GM21515 (cell line): Measurements from ENCODE around the gene ATP6V1C2.

Source experiments
- ATAC-seq: cut with Tn5 transposase; IDR thresholded peaks from one replicate; pipeline ENCODE4 v1.9.1; 2021; ENCODE audit not compliant: unreplicated experiment

The ATP6V1C2 gene

DNA sequence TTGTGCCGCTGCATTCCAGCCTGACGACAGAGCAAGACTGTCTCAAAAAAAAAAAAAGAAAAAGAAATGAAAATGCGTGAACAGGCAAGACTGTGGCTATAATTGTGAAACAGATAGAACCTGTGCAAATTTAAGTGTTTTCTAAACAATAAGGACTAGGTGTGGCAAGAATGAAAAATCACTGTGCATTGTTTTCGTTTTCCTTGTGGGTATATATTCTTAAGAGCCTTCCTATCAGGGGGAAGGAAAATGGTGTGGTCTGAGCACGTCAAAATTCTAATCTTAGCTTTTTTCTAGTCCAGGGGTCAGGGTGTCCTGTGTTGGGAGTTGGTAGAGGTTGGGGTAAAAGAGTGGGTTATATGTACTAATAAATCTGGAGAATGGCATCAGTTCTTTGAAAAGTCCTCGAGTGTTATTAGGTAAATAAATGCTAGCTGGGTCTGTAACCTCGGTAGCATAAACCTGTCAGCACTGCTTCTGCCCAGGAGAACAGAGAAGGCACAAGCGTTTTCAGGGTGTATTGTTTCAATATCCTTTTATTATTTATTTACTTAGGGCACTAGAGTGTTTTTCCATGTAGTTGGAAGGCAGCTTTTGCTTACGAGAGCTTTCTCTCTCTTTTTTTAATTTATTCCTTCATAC, 11.6 kb downstream of the ATP6V1C2 start:
- no peak for ATAC-seq

- ATAC-seq = no peak
These were observed 12.1 kb downstream of the ATP6V1C2 start for GRCh38 chr2:10733566-10733925.

GRCh38 chr2:10733980-10734379, 12.6 kb downstream of the ATP6V1C2 start:
- ATAC-seq = no peak

DNA sequence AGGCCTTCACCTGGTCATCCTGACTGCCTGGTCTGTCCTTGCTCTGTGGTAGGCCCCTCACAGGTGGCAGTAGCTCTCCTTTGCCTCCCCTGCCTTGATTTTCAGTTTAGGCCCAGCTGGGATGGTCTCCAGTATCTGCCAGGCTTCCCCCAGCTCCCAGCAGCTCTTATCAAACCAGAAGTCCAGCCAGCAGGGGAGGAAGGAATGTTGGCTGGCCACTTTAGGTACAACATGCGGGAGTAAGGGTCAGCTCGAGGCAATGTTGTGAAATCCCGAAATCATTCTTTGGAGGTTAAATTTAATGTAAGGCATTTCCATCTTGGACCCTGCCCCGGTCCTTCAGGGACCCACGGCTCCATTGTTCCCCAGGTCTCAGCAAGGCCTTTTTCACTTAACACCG, 16.8 kb downstream of the ATP6V1C2 start:
- no peak for ATAC-seq

- no peak for ATAC-seq
These were observed 18.8 kb downstream of the ATP6V1C2 start for GRCh38 chr2:10740226-10740625.

DNA sequence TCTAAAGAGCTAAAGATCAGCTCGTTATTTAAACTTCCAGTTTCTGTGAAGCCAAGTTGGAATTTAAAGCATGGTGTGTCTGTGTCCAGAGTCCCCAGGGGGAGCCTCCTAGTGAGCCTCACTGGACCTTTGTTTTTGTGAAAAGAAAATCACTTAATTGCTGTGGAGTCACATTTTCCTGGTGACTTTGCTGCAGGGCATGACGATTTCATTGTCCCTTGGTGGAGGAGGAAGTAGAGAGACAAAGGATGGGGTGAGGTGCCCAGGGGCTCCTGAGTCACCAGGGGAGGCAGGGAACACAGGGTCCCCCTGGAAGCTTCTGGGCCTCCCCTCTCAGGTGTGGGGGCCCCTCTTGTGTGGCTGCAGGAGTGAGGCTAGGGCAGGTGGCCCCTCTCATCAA, 19.7 kb downstream of the ATP6V1C2 start:
- no peak for ATAC-seq

DNA sequence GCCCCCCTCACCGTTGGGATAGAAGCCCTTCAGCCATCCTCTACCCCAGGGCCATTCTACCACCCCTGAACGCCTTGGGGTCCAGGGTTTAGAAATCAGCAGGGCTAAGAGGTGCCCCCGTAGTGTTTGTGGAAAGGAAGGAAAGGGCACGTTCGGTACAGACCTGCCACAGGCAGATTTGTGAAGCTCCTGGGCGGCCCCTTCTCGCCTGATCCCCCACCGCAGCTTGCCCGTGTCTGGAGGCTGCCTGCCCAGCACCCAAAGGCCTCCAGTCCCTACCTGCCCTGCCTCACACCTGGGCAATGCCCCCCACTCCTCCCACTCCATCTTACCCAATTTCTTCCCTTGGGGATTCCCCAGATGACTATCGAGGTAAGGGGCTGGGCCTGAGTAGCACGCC, 21.2 kb downstream of the ATP6V1C2 start:
- no peak for ATAC-seq

DNA sequence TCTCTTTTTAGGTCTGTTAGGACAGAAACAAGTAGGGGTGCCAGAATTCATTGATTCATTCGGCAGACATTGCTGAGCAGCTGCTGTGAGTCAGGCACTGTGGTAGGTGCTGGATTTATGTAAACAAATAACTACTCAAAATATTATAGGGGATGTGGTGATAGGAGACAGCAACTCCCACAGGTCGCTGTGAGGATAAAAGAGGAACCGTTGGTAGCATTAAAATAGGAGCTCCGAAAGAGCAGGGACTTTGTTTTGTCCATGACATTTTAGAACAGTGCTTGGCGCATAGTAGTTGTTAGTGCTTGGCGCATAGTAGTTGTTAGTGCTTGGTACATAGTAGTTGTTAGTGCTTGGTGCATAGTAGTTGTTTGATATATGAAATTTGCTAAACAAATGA, 29.2 kb downstream of the ATP6V1C2 start:
- ATAC-seq = no peak

- no peak for ATAC-seq
These were observed 30.8 kb downstream of the ATP6V1C2 start for GRCh38 chr2:10752236-10752635.

- no peak for ATAC-seq
These were observed 31.7 kb downstream of the ATP6V1C2 start for GRCh38 chr2:10753156-10753555.

- no peak for ATAC-seq
These were observed 32.4 kb downstream of the ATP6V1C2 start for GRCh38 chr2:10753876-10754275.

GRCh38 chr2:10755621-10756020, 34.2 kb downstream of the ATP6V1C2 start:
- ATAC-seq = no peak

DNA sequence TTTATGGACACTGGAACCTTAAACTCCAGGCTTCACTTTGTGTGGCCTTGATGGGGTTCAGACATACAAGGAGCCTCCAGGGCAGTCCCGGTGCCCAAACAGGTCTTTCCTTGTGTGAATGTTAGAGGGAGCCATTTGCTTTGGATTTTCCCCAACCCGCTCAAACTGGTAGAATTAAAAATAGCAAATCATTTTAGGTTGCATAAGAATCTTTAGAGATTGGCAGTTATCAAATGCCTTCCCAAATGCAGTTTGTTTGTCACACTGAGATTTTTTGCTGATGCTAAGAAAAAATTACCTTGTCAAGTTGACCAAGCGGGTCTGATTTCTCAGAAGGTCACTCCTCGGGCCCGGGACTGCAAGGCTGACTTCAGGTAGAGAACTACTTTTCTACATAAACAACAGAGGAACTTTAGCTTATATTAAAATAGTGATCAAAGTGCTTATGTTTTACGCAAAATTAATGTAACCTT, 36.4 kb downstream of the ATP6V1C2 start:
- ATAC-seq = no peak

DNA sequence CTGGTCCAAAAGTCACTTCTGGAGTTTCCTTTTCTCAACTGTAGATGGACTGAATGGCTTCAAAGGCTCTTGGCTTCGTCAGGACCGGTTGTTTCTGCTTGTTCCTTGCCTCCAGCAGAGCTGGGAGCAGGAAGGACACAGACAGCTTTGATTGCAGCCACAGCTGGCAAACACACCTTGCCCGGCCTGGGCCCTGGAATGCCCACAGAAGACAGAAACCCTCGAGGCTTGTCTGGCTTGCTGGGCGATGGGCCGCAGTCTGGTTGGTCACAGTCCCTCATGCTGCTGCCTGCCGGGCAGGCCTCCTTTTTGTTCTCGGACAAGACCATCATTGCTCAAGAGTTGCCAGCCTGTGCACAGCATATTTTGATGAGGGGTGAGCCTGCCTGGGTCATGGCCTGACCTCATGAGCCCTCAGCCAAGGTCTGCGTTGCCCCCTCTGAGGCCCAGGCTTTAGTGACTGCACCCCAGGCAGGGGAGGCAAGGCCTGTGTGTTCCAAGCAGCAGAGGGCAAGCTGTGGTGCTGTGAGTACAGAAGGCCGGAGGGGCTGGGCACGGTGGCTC, 37.8 kb downstream of the ATP6V1C2 start:
- no peak for ATAC-seq

GRCh38 chr2:10760794-10761504, 39.5 kb downstream of the ATP6V1C2 start:
- ATAC-seq = no peak

DNA sequence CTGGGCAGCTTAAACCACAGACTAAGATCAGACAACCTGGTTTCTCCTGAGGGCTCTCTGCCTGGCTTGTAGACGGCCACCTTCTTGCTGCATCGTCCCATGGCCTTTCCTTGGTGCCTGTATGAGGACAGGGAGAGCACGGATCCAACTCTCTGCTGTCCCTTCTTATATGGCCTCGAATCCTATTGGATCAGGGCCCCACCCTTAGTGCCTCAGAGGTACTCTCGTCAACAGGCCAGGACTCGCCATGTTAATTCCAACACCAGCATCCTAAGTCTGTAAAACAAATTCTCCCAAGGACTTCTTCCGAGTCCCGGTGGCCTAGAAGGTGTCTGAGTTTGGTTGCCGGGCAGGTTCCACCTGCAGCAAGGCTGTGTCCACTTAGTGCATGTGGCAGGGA, 40.2 kb downstream of the ATP6V1C2 start:
- no peak for ATAC-seq

GRCh38 chr2:10762651-10763460, 41.4 kb downstream of the ATP6V1C2 start:
- no peak for ATAC-seq

DNA sequence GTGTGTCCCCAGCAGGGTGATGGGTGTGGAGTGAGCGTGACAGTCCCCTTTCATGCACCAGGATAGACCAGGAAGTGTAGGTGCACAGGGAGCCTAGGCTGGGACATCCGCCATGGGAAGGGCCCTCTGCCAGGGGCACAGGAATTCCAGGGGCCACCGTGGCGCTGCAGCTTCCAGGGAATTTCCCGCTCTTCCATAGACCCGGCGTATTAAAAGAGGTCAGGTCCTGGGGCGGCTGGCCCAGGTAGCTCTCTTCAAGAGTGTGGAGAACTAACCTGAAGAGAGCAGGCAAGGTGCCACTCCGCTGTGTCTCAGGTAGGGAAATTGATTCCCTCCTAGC, 42.0 kb downstream of the ATP6V1C2 start:
- no peak for ATAC-seq

GRCh38 chr2:10764096-10764785, 42.8 kb downstream of the ATP6V1C2 start:
- ATAC-seq = no peak

DNA sequence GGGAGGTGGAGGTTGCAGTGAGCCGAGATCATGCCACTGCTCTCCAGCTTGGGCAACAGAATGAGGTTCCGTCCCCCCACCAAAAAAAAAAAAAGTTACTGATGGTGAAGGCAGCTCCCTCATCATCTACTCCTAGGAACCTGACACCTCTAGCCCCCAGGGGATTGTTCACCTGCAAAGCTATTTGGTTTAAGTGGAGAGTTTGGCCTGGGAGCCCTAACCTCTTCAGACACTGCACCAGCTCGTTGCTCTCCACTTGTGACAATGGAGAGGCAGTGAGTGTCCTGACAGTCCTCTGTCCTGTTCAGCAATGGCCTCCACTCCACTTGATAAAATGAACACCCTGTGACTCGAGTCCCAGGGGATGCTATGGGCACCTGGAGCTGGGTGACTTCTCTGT, 43.5 kb downstream of the ATP6V1C2 start:
- no peak for ATAC-seq

DNA sequence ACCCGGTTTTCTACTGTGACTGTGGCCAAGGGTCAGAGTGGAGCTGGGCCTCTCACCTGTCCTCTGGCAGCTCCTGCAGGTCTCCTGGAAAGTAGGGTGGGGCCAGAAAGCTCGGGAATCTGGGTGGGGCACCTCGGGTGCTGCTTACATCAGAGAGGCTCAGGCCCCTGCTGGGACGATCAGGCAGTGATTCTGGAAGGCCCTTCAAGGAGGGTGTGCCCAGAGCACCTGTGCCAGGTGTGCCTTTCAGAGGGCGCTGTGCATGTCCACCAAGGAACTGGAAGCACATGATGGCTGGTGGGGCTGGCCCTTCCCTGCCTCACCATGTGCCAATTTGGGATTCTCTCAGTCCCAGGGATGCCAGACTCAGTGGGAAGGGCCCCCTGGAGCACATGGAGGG, 44.0 kb downstream of the ATP6V1C2 start:
- no peak for ATAC-seq
